ENCODE measurements around the gene PANK1.

PANK1 gene

GRCh38 chr10:89651205-89651915 lies 6.3 kb upstream of the PANK1 start:
- Histone ChIP-seq H2AFZ (ENCODE audit: low read depth, low read length) (no peak overlapping the region), H3K9ac (ENCODE audit: low read length) (no peak overlapping the region), H3K4me2 (ENCODE audit: low read length) (peak overlapping the region; percentile 88), H3K36me3 (replicated peaks; ENCODE audit: low read depth, low read length) (peaks cover 8% of the 10 kb centered on the region), H3K9me3 (ENCODE audit: insufficient read depth, low read length) (peaks cover 3% of the 10 kb centered on the region; the same call in 1 of the 2 replicates), H3K4me1 (ENCODE audit: low read length) (peaks cover 54% of the 10 kb centered on the region), H3K4me3 (ENCODE audit: low read length) (0 out of 2 replicates have a peak overlapping the region, but pooled peaks have one; percentile 14), H3K79me2 (ENCODE audit: low read length) (no peaks in the 10 kb centered on the region), H3K27me3 (ENCODE audit: low read depth, low read length) (no peaks in the 10 kb centered on the region), H4K20me1 (ENCODE audit: insufficient read depth, low read length) (no peaks in the 10 kb centered on the region), H3K27ac (ENCODE audit: low read length) (peak overlapping the region; percentile 94)
- no peak for TF ChIP-seq CTCF (IDR thresholded peaks at IDR 0.05; ENCODE audit: low read depth, low read length)
- TF ChIP-seq EZH2phosphoT487 (IDR thresholded peaks at IDR 0.05; ENCODE audit: low read depth): no peak

- Histone ChIP-seq H3K79me2 (ENCODE audit: low read length) (peaks cover 7% of the 10 kb centered on the region; the same call in 1 of the 2 replicates), H4K20me1 (ENCODE audit: insufficient read depth, low read length) (no peaks in the 10 kb centered on the region), H3K4me1 (ENCODE audit: low read length) (peaks cover 50% of the 10 kb centered on the region), H3K4me3 (ENCODE audit: low read length) (no peak overlapping the region), H3K9me3 (ENCODE audit: insufficient read depth, low read length) (peaks cover 3% of the 10 kb centered on the region; the same call in 1 of the 2 replicates), H2AFZ (ENCODE audit: low read depth, low read length) (no peak overlapping the region), H3K4me2 (ENCODE audit: low read length) (no peak overlapping the region), H3K27me3 (ENCODE audit: low read depth, low read length) (no peaks in the 10 kb centered on the region), H3K27ac (ENCODE audit: low read length) (no peak overlapping the region), H3K36me3 (replicated peaks; ENCODE audit: low read depth, low read length) (no peaks in the 10 kb centered on the region), H3K9ac (ENCODE audit: low read length) (no peak overlapping the region)
- TF ChIP-seq EZH2phosphoT487 (IDR thresholded peaks at IDR 0.05; ENCODE audit: low read depth) (no peak), CTCF (IDR thresholded peaks at IDR 0.05; ENCODE audit: low read depth, low read length) (no peak)
These were observed 4.0 kb upstream of the PANK1 start for GRCh38 chr10:89649051-89649450.

- no peak overlapping the region for H3K4me3 ChIP-seq (ENCODE audit: low read length)
- H3K27me3 ChIP-seq (ENCODE audit: low read depth, low read length): no peaks in the 10 kb centered on the region
- H3K4me1 ChIP-seq (ENCODE audit: low read length): peaks cover 43% of the 10 kb centered on the region
- H3K79me2 ChIP-seq (ENCODE audit: low read length): peaks cover 13% of the 10 kb centered on the region
- H4K20me1 ChIP-seq (ENCODE audit: insufficient read depth, low read length): peaks cover 5% of the 10 kb centered on the region
- H3K9ac ChIP-seq (ENCODE audit: low read length): no peak overlapping the region
- no peak overlapping the region for H3K4me2 ChIP-seq (ENCODE audit: low read length)
- H3K9me3 ChIP-seq (ENCODE audit: insufficient read depth, low read length): peaks cover 3% of the 10 kb centered on the region; the same call in 1 of the 2 replicates
- TF ChIP-seq EZH2phosphoT487 (IDR thresholded peaks at IDR 0.05; ENCODE audit: low read depth) (no peak), CTCF (IDR thresholded peaks at IDR 0.05; ENCODE audit: low read depth, low read length) (no peak)
- H3K36me3 ChIP-seq (replicated peaks; ENCODE audit: low read depth, low read length): no peaks in the 10 kb centered on the region
- no peak overlapping the region for H2AFZ ChIP-seq (ENCODE audit: low read depth, low read length)
- no peak overlapping the region for H3K27ac ChIP-seq (ENCODE audit: low read length)
These were observed 3.0 kb upstream of the PANK1 start for GRCh38 chr10:89648074-89648473.

- H3K4me2 ChIP-seq (ENCODE audit: low read length): peak overlapping the region; percentile 85
- peaks cover 36% of the 10 kb centered on the region for H3K4me1 ChIP-seq (ENCODE audit: low read length)
- peak overlapping the region; percentile 32 for H3K27ac ChIP-seq (ENCODE audit: low read length)
- H3K9ac ChIP-seq (ENCODE audit: low read length): no peak overlapping the region
- no peak overlapping the region for H3K4me3 ChIP-seq (ENCODE audit: low read length)
- H2AFZ ChIP-seq (ENCODE audit: low read depth, low read length): no peak overlapping the region
- no peaks in the 10 kb centered on the region for H3K27me3 ChIP-seq (ENCODE audit: low read depth, low read length)
- H4K20me1 ChIP-seq (ENCODE audit: insufficient read depth, low read length): peaks cover 11% of the 10 kb centered on the region
- peaks cover 3% of the 10 kb centered on the region; the same call in 1 of the 2 replicates for H3K9me3 ChIP-seq (ENCODE audit: insufficient read depth, low read length)
- TF ChIP-seq CTCF (IDR thresholded peaks at IDR 0.05; ENCODE audit: low read depth, low read length) (no peak), EZH2phosphoT487 (IDR thresholded peaks at IDR 0.05; ENCODE audit: low read depth) (no peak)
- no peaks in the 10 kb centered on the region for H3K36me3 ChIP-seq (replicated peaks; ENCODE audit: low read depth, low read length)
- H3K79me2 ChIP-seq (ENCODE audit: low read length): peaks cover 23% of the 10 kb centered on the region
These were observed 2.0 kb upstream of the PANK1 start for GRCh38 chr10:89646889-89647657.
